Keratinocyte (primary cell): ENCODE measurements around the gene SEC16A. TPM values are rescaled to one million over a fixed set of nuclear protein-coding genes. Genes with fewer than 3 reads are reported as not detected.

Experiments used
- DNase-seq: peaks from one replicate; pipeline ENCODE4 v3.0.0-alpha.2; 2011; ENCODE audit warnings: low read depth, missing footprints, low spot score
- FAIRE-seq: peaks from 2 replicates; lab custom pipeline; 2011; peaks lifted over from hg19 to GRCh38; lab: Jason Lieb, UNC
- H2AFZ ChIP-seq: 2 replicates; pipeline ENCODE4 v1.6.0; 2012; ENCODE audit warnings: low read length, control low read depth, inconsistent platforms; ENCODE audit not compliant: control insufficient read depth
- H3K27ac ChIP-seq: 2 replicates; pipeline ENCODE4 v1.5.1; 2011; ENCODE audit warnings: low read length; ENCODE audit not compliant: control insufficient read depth, insufficient read depth
- H3K27me3 ChIP-seq: 3 replicates; pipeline ENCODE4 v1.6.0; 2011; ENCODE audit warnings: low read length; ENCODE audit not compliant: control insufficient read depth, insufficient read depth; ENCODE audit errors: extremely low read depth
- H3K36me3 ChIP-seq, 2 experiments: 2 replicates in 1 of 2; 3 replicates in 1 of 2; pipeline ENCODE4 v1.5.1; 2011; ENCODE audit warnings: low read length in 2 of 2, mild to moderate bottlenecking in 1 of 2; ENCODE audit not compliant: control insufficient read depth in 2 of 2, insufficient read depth in 2 of 2; ENCODE audit errors: extremely low read depth in 1 of 2
- H3K4me1 ChIP-seq: 3 replicates; pipeline ENCODE4 v1.5.1; 2011; ENCODE audit warnings: low read length; ENCODE audit not compliant: control insufficient read depth, insufficient read depth; ENCODE audit errors: extremely low read depth
- H3K4me2 ChIP-seq: 3 replicates; pipeline ENCODE4 v1.6.0; 2011; ENCODE audit warnings: low read depth, low read length; ENCODE audit not compliant: control insufficient read depth, insufficient read depth; ENCODE audit errors: extremely low read depth
- H3K4me3 ChIP-seq, 3 experiments: fragments of 200-600 bp in 1 of 3; sonication (generic) in 1 of 3; 2 replicates in 2 of 3; 3 replicates in 1 of 3; pipeline ENCODE4 v1.5.1; 2011 to 2016; ENCODE audit warnings: low read length in 3 of 3, mild to moderate bottlenecking in 3 of 3, control low read depth in 2 of 3, inconsistent platforms in 1 of 3, low read depth in 1 of 3, mixed read lengths in 1 of 3, mixed run types in 1 of 3, moderate library complexity in 1 of 3; ENCODE audit not compliant: control insufficient read depth in 2 of 3, insufficient read depth in 2 of 3; ENCODE audit errors: extremely low read depth in 1 of 3
- H3K79me2 ChIP-seq: 2 replicates; pipeline ENCODE4 v1.6.0; 2012; ENCODE audit warnings: low read length; ENCODE audit not compliant: control insufficient read depth, insufficient read depth
- H3K9ac ChIP-seq: 3 replicates; pipeline ENCODE4 v1.6.0; 2011; ENCODE audit warnings: low read length; ENCODE audit not compliant: control insufficient read depth, insufficient read depth; ENCODE audit errors: extremely low read depth
- H3K9me1 ChIP-seq: 3 replicates; pipeline ENCODE4 v1.6.0; 2011; ENCODE audit warnings: low read length; ENCODE audit not compliant: control insufficient read depth, insufficient read depth; ENCODE audit errors: extremely low read depth
- H3K9me3 ChIP-seq: 2 replicates; pipeline ENCODE4 v1.5.1; 2012; ENCODE audit warnings: low read depth, low read length; ENCODE audit not compliant: control insufficient read depth
- H4K20me1 ChIP-seq: 3 replicates; pipeline ENCODE4 v1.6.0; 2011; ENCODE audit warnings: low read length; ENCODE audit not compliant: control insufficient read depth, insufficient read depth; ENCODE audit errors: extremely low read depth
- EZH2 ChIP-seq: IDR thresholded peaks from one replicate; pipeline ENCODE4 v1.6.1; 2012; ENCODE audit warnings: inconsistent platforms, mild to moderate bottlenecking, low read length, moderate library complexity
- dilution Hi-C: fragments of 300-500 bp; cut with MboI; formaldehyde crosslinking; loops from one replicate; pipeline ENCODE4 v1.7.0; 2020; ENCODE audit warnings: low sequenced_read_pairs; ENCODE audit not compliant: extremely low pct_ligation_motif_present
- polyA plus RNA-seq, 5 experiments: library from polyadenylated mRNA; depleted of rRNA in 3 of 5; stranded (reverse) in 3 of 5; stranded (forward) in 1 of 5; unstranded in 1 of 5; fragments of >200 nt; gene quantifications; 1 replicate in 1 of 5; 2 replicates in 3 of 5; 3 replicates in 1 of 5; pipeline versions ENCODE4 v1.2.1 to v1.2.3, GENCODE V29; 2011 to 2012; ENCODE audit warnings: missing spikeins in 2 of 5, low read depth in 1 of 5, low replicate concordance in 1 of 5
- TF ChIP-seq, protein P1 (sequence below), 3 experiments: IDR thresholded peaks in 1 of 3; conservative IDR thresholded peaks in 1 of 3; optimal IDR thresholded peaks in 1 of 3; 2 replicates in 2 of 3; 3 replicates in 1 of 3; pipeline versions ENCODE3 to v1.5.1; 2011; ENCODE audit warnings: low read length in 3 of 3, mild to moderate bottlenecking in 3 of 3, moderate library complexity in 2 of 3, control low read depth in 1 of 3, inconsistent platforms in 1 of 3; ENCODE audit not compliant: insufficient read depth in 2 of 3; ENCODE audit errors: extremely low read depth in 1 of 3

SEC16A gene
- polyA plus RNA-seq, 1 donor (not counting 4 experiments of a cell fraction or from before 2014, with no cell fraction given): 15.8 TPM

DNA sequence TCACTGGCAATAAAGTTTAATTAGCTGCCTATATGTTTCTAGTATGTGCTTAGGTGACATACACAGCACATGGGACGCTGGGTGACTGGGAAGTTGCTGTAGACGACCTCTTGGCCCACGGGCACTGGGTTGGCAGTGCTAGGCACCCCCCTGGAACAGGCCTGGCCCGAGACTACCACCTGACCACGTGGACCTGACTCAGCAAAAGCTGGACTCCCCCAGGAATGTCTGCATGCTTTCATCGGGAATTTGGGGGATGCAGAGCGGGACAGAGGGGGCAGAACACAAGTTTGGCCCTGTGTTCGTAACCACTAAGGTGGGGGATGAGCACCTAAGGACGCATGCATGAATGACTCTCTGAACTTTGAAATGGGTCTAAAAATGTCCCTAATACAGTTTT lies 26.6 kb downstream of the SEC16A start:
- H3K79me2 ChIP-seq: no peaks in the 10 kb centered on the region
- H3K36me3 ChIP-seq: peaks cover 50 to 59% of the 10 kb centered on the region in 2 experiments
- TF ChIP-seq, protein P1, sequence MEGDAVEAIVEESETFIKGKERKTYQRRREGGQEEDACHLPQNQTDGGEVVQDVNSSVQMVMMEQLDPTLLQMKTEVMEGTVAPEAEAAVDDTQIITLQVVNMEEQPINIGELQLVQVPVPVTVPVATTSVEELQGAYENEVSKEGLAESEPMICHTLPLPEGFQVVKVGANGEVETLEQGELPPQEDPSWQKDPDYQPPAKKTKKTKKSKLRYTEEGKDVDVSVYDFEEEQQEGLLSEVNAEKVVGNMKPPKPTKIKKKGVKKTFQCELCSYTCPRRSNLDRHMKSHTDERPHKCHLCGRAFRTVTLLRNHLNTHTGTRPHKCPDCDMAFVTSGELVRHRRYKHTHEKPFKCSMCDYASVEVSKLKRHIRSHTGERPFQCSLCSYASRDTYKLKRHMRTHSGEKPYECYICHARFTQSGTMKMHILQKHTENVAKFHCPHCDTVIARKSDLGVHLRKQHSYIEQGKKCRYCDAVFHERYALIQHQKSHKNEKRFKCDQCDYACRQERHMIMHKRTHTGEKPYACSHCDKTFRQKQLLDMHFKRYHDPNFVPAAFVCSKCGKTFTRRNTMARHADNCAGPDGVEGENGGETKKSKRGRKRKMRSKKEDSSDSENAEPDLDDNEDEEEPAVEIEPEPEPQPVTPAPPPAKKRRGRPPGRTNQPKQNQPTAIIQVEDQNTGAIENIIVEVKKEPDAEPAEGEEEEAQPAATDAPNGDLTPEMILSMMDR (optimal IDR thresholded peaks at IDR 0.05 in 1 of 3, IDR thresholded peaks at IDR 0.05 in 1 of 3, conservative IDR thresholded peaks at IDR 0.05 in 1 of 3; ENCODE audit: extremely low read depth in 1 of 3, insufficient read depth in 2 of 3, low read length in 3 of 3): no peak
- no peak for TF ChIP-seq EZH2
- H3K4me2 ChIP-seq: no peak overlapping the region
- H4K20me1 ChIP-seq: peaks cover 3% of the 10 kb centered on the region
- no peak overlapping the region for H3K9ac ChIP-seq
- no peaks in the 10 kb centered on the region for H3K9me3 ChIP-seq
- no peaks in the 10 kb centered on the region for H3K27me3 ChIP-seq
- no peaks in the 10 kb centered on the region for H3K9me1 ChIP-seq
- FAIRE-seq (no peak), DNase-seq (no peak)
- H3K27ac ChIP-seq: no peak overlapping the region
- dilution Hi-C loops: no loop called here
- no peak overlapping the region for H2AFZ ChIP-seq
- no peaks in the 10 kb centered on the region for H3K4me1 ChIP-seq
- H3K4me3 ChIP-seq: no peak overlapping the region

DNA sequence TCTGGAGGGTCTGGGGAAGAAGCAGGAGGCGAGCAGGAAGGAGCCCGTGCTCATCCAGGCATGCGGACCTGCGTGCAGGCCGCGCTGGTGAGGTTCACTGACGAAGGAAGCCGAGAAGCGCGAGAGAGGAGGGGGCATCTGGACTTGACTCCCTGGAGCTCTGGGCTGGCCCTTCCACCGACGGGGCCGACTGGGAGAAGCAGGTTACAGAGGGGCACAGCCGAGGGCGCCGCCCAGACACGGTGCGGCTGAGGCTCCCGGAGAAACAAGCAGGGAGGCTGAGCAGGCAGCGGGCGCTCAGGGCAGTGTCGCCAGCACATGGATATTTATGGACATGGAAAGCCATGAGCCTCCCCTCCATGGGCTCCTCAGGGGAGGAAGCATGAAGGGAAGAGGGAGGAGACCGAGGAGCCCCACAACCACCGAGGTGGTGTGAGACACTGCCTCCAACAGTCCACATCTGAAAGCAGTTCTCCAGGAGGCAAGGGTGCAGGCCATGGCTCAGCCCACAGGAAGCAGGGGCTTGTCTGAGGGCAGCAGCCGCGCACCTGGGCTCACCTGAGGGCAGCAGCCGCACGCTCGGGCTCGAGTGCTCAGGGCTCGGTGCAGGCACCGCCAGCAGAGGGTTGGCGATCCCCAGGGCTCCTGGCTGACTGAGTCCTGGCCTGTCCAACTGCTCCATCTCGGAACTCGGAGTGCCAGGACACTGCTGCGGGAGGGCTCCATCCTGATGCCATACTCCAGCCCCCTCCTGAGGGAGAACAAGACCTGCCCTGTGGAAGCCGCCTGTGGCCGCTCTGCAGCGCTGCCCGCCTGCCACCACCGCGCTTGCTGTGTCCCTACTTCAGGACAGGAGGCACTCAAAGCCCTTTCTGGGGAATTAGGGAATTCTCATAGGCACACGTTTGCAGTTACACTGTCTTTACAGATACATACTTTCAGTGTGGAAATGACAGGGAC lies 27.5 kb downstream of the SEC16A start:
- DNase-seq (no peak), FAIRE-seq (no peak)
- Histone ChIP-seq H3K4me2 (no peak overlapping the region), H4K20me1 (peaks cover 3% of the 10 kb centered on the region), H3K4me1 (no peaks in the 10 kb centered on the region), H3K9me3 (no peaks in the 10 kb centered on the region), H3K9me1 (no peaks in the 10 kb centered on the region), H3K27me3 (no peaks in the 10 kb centered on the region), H3K9ac (no peak overlapping the region), H3K27ac (no peak overlapping the region), H2AFZ (no peak overlapping the region), H3K4me3 (no peak overlapping the region), H3K36me3 (peaks cover 54 to 63% of the 10 kb centered on the region in 2 experiments), H3K79me2 (no peaks in the 10 kb centered on the region)
- TF ChIP-seq EZH2: no peak
- TF ChIP-seq, protein P1 (optimal IDR thresholded peaks at IDR 0.05 in 1 of 3, IDR thresholded peaks at IDR 0.05 in 1 of 3, conservative IDR thresholded peaks at IDR 0.05 in 1 of 3; ENCODE audit: extremely low read depth in 1 of 3, insufficient read depth in 2 of 3, low read length in 3 of 3): no peak
- dilution Hi-C loops: no loop called here
